ENCODE data around the gene ZBTB2.

The ZBTB2 gene

DNA sequence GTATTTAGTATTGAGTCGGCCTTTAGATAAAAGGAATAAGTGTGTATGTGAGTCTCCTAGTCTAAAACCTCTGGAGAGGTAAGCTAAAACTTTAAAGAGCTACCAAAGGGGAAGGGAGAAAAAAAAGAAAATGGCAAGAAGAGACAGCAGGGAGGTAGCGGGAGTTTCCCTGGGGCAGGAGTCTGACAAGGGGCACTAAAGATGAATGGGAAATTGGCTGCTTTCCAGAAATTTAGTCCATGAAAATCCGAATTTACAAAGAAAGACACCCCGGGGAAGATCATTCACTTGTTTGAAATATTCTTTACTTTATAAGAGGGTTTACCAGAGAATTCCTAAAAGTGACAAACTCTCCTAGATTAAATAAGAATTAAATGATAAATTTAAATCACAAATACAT, 41.3 kb upstream of the ZBTB2 start:
- H3K27ac ChIP-seq: no peak overlapping the region
- TF ChIP-seq, protein P1, sequence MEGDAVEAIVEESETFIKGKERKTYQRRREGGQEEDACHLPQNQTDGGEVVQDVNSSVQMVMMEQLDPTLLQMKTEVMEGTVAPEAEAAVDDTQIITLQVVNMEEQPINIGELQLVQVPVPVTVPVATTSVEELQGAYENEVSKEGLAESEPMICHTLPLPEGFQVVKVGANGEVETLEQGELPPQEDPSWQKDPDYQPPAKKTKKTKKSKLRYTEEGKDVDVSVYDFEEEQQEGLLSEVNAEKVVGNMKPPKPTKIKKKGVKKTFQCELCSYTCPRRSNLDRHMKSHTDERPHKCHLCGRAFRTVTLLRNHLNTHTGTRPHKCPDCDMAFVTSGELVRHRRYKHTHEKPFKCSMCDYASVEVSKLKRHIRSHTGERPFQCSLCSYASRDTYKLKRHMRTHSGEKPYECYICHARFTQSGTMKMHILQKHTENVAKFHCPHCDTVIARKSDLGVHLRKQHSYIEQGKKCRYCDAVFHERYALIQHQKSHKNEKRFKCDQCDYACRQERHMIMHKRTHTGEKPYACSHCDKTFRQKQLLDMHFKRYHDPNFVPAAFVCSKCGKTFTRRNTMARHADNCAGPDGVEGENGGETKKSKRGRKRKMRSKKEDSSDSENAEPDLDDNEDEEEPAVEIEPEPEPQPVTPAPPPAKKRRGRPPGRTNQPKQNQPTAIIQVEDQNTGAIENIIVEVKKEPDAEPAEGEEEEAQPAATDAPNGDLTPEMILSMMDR (IDR thresholded peaks at IDR 0.05): no peak
- no peak for TF ChIP-seq ZFX (IDR thresholded peaks at IDR 0.05; ENCODE audit: borderline replicate concordance)

DNA sequence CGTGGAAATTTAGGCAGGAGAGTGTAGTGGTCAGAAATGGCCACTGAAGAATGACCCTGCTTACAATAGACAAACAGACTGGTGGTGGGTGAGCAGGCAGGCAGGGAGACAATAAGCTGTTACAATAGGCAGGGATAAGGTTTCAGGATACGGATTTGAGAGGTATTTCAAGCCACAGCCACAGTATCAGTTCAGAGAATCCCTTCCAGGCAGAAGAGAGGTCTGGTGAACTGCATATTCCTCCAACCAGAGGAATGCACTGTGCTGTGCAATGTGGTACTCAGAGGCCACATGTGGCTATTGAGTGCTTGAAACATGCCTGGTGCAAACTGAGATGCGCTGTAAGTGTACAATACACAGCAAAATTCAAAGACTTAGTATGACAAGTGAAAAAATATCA, 40.0 kb upstream of the ZBTB2 start:
- TF ChIP-seq ZFX (IDR thresholded peaks at IDR 0.05; ENCODE audit: borderline replicate concordance): no peak
- TF ChIP-seq, protein P1 (IDR thresholded peaks at IDR 0.05): no peak
- no peak overlapping the region for H3K27ac ChIP-seq

DNA sequence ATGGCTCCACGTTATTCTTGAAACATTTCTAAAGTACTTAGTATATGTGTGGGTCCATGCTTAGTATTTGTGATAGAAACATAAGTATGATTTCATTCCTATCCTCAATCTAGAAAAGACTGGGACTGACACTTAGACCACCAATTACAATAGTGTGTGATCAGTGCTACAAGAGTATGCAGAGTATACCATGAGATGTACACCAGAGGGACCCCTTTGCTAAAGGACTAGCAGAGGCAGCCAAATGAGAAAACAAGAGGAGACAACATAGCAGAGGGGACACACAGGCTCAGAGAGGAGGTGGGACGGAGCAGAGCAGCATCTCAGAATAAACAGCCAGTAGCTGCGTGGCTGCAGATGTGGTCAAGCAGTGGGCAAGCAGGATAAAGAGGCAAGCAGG, 39.5 kb upstream of the ZBTB2 start:
- no peak overlapping the region for H3K27ac ChIP-seq
- TF ChIP-seq, protein P1 (IDR thresholded peaks at IDR 0.05): no peak
- no peak for TF ChIP-seq ZFX (IDR thresholded peaks at IDR 0.05; ENCODE audit: borderline replicate concordance)

DNA sequence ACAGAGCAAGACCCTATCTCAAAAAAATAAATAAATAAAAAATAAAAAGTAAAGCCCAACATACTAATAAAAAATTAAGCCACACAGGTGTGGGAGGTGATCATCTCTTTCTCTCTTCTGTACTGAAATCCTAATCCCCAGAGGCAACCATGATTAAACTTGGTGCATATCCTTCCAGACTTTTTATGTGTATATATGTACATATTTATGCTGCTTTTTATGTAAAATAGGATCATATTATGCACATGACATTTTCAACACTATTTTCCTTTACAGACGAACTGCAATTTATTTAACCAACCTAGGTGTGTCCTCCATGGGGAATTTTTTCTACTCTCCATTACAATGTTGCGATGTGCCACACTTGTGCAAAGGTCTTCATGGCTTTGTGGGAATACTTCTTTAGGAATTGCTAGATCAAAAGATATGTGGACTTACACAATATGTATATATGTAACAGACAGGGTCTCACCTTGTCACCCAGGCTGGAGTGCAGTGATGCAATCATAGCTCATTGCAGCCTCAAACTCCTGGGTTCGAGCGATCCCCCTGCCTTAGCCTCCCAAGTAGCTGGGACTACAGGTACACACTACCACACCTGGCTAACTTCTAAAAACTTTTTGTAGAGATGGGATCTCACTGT, 36.9 kb upstream of the ZBTB2 start:
- no peak for TF ChIP-seq ZFX (IDR thresholded peaks at IDR 0.05; ENCODE audit: borderline replicate concordance)
- TF ChIP-seq, protein P1 (IDR thresholded peaks at IDR 0.05): no peak
- no peak overlapping the region for H3K27ac ChIP-seq

DNA sequence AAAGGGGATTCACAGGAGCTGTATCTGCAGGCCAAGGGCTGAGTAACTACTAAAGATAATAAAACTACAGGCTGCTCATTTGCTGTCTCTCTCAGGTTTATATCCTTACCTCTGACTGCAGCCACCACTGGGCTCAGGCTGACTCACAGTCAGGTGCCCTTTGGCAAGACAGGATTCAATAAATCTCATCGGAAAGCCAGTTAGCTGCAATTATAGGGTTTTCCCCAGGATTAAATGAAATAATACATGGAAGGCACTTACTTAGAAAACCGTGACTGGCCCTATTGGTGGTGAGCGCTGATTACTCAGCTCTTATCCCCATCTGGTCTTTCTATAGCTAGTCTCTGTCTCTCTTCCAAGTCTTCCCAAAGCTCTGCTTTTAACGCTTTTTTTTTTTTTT, 34.2 kb upstream of the ZBTB2 start:
- TF ChIP-seq, protein P1 (IDR thresholded peaks at IDR 0.05): no peak
- no peak for TF ChIP-seq ZFX (IDR thresholded peaks at IDR 0.05; ENCODE audit: borderline replicate concordance)
- H3K27ac ChIP-seq: no peak overlapping the region

DNA sequence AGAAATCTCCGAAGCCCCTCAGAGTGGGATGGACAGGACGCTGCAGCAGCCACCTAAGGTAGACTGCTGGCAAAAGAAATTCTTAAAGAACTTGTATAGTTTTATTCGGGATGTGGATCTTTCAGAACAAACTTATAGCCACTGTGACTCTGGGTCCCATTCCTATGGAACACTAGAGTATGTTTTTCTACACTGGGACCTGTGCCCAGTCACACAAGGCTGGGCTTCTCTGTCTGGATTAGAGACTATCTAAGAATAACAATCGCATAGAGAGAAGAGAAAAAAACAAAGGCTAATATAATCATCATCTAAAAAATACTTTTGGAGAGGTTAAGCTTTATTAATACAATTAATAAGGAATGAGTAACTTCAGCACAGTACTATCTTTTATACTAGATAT, 31.6 kb upstream of the ZBTB2 start:
- no peak for TF ChIP-seq ZFX (IDR thresholded peaks at IDR 0.05; ENCODE audit: borderline replicate concordance)
- TF ChIP-seq, protein P1 (IDR thresholded peaks at IDR 0.05): no peak
- no peak overlapping the region for H3K27ac ChIP-seq

DNA sequence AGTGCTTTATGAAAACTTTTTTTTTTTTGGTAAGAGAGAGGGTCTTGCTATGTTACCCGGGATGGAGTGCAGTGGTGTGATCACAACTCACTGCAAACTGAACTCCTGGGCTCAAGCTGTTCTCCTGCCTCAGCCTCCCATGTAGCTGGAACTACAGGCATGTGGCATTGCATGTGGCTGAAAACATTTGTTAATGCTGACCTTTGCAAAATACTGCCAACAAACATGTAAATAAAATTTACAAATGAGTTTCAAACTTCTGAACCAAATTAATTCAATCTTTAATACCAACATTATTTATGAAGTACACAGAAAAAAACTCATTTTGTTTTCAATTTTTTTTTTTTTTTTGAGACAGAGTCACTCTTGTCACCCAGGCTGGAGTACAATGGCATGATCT, 26.1 kb upstream of the ZBTB2 start:
- no peak overlapping the region for H3K27ac ChIP-seq
- TF ChIP-seq, protein P1 (IDR thresholded peaks at IDR 0.05): no peak
- TF ChIP-seq ZFX (IDR thresholded peaks at IDR 0.05; ENCODE audit: borderline replicate concordance): no peak
